Measurements from ENCODE around the gene RMC1.

GRCh38 chr18:23547846-23548245, 44.5 kb downstream of the RMC1 start:
- TF ChIP-seq POLR2AphosphoS5 (IDR thresholded peaks at IDR 0.05) (no peak), CTCF (IDR thresholded peaks at IDR 0.05) (no peak), POLR2A (IDR thresholded peaks at IDR 0.05) (no peak), EP300 (IDR thresholded peaks at IDR 0.05; ENCODE audit: low read depth) (no peak)

Data from transverse colon (tissue), 4 donors.